HG03439 (cell line): ENCODE measurements around the gene SLC19A3.
"Not testable (repeated sequence)": the region's sequence is repeated elsewhere in the genome, so short reads cannot be mapped to it uniquely, and the experiment has no call there.

Experiments used
- ATAC-seq: cut with Tn5 transposase; IDR thresholded peaks from one replicate; pipeline ENCODE4 v1.9.1; 2021; ENCODE audit warnings: mild to moderate bottlenecking, moderate library complexity; ENCODE audit not compliant: unreplicated experiment

SLC19A3 gene

GRCh38 chr2:227703961-227704360 is 13.9 kb downstream of the SLC19A3 start:
- ATAC-seq, result no peak

DNA sequence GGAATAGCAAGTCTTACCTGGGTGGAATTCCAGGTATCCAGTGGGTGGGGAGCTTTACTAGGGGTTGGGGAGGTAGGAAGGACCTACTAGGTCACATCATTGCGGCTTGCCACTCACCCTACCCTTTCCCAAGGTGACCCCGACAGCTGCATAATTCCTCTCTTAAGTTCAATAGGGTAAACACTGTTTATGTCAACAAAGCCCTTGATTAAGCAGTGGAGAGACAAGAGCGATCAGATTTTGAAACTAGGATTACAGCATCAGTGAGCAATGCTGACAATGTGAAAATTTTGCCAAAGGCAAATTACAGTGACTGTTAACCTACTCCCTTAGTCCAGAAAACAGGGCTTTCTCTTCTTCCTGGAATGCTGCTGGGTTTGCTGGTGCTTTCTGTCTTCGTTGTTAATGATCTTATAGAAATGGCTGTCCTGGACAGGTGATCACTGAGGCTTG is 14.5 kb downstream of the SLC19A3 start:
- no peak for ATAC-seq

- ATAC-seq, result no peak
These were observed 16.3 kb downstream of the SLC19A3 start for GRCh38 chr2:227701556-227701955.

DNA sequence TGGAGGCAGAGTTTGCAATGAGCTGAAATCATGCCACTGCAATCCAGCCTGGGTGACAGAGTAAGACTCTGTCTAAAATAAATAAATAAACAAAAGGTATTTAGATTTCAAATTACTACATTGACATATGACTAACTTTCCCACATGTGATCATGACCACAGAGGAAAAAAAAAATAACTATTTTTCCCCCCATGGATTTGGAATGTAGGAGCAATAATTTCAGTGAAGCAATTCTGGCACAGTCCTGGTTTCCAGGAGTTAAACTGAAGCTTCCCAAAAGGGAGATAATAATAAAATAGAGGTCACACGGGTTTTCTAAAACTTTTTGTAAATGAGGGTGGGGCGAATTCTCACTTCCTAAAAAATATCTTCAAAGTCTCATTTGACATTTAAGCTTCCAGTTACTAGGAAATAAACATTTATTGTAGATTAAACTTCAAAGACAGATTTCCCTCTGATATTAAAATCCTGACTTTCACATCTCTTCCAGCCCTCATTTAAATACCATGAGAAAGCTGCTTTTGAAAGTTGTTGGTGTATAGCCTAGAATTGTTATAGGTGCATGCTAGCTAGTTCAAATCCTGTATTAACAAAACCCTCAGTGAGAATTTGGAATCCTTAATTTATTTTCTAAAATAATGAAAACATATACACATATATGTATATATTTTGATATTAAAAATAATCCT is 20.7 kb downstream of the SLC19A3 start:
- ATAC-seq, result no peak

DNA sequence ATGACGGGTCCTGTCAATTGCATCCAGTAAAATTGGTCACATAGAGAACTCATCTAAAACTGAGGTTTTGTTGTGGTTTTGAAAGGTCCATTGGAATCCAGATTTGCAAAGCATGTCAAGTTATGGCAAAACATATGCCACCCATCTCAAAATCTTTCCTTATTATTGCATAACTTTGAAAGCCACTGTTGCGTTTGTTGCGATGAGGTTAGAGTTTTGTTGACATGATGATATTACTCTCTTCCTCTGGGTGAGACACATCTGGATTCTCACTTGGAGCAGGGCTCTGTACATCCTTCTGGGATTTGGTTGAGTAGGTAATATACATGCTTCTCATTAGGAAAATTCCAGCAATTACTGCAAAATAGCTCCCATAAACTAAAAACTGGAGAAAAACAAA is 30.6 kb downstream of the SLC19A3 start:
- ATAC-seq, result no peak

GRCh38 chr2:227684258-227684657 is 33.6 kb downstream of the SLC19A3 start:
- ATAC-seq, result no peak

DNA sequence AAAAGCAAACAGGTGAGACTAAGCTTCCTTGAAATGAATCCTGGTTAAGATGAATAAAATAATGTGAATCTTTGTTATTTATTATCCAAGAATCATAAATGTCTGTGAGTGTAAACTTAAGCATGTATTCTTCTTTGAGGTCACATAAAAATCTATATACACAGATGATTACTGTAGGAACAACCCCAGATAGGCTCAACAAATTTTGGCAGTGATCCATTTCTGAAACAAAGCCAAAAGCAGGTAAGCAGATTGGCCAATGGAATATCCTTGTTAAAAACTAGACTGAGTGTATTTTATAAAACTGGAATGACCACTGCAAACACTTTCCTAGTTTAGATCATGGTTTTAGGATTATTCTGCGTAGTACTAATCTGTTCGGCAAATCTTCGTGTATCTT is 39.9 kb downstream of the SLC19A3 start:
- no peak for ATAC-seq

GRCh38 chr2:227674485-227674884 is 43.3 kb downstream of the SLC19A3 start:
- ATAC-seq, result no peak

DNA sequence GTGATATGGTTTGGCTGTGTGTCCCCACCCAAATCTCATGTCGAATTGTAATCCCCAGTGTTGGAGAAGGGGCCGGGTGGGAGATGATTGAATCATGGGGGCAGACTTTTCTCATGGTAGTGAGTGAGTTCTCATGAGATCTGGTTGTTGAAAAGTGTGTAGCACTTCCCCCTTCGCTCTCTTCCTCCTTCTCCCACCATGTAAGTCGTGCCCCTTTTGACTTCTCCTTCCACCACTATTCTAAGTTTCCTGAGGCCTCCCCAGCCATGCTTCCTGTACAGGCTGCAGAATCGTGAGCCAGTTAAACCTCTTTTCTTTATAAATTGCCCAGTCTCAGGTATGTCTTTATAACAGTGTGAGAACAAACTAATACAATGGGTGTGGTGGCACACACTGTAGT is 44.2 kb downstream of the SLC19A3 start:
- not testable (repeated sequence) for ATAC-seq

DNA sequence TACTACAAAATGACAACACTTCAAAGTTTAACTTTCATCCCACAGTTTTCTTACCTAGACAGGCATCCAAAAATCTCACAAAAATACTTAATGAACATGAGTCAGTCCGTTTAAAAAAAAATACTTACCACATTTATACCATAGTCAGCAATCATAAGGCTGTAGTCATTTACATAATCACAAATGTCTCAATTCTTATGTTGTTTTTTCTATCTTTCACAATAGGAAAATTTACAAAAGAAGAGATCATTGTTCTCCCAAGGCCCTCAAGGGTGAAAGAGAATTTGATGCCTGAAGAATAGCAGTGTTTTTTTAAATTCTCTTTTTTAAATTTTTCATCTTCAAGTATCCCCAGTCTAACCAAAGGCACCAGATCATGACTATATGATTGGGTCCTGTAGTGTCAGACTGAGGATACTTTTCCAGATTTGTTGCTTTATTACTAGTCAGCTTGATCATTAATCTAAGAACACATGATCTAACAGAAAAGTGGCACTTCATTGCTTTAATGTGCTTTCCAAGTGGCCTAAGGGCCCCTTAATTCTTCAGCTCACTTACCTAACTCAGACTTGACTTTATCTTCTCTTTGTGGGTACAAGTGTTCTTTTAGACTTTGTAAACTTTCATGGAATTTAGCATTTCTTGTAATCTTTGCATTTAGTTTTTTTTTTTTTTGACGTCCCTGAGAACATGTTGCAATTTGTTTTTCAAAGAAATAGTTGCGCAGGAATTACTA is 46.5 kb downstream of the SLC19A3 start:
- no peak for ATAC-seq

GRCh38 chr2:227666631-227667170 is 51.1 kb downstream of the SLC19A3 start, which contains the start of gene SCYGR5:
Gene SCYGR5, plus strand, starts transcription at chr2:227666804. Its CDS starts 0 bp downstream, at chr2:227666804.
- ATAC-seq, result not testable (repeated sequence)

DNA sequence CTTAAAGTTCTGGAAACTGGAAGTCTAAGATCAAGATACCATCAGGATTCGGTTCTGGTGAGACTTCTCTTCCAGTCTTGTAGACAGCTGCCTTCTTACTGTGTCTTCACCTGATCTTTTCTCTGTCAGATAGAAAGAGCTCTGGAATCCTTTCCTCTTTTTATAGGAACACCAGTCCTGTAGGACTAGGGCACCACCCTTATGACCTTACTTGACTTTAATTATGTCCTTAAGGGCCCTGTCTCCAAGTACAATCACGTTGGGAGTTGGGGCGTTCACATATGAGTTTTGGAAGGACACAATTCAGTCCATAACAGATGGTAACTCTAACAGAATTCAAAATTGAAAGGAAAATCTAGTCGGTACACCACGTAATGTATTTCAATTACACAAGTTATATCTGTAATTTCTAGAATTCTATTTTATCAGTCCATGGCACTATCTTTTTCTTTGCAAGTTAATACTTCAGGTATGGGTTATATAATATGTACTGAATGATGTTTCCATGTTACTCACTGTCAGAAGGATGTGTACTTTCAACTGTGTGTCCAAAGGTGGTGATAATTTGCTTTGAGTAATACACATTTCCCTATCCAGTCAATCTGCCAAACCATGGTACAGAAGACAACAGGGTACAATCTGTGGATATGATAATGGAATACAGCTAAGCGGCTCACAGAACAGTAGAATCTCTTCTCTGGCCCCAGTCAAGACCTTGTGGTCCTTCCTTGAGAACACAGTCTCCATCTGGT is 52.5 kb downstream of the SLC19A3 start:
- no peak for ATAC-seq

GRCh38 chr2:227661827-227662226 is 56.0 kb downstream of the SLC19A3 start:
- ATAC-seq, result no peak

GRCh38 chr2:227661025-227661649 is 56.7 kb downstream of the SLC19A3 start:
- no peak for ATAC-seq

DNA sequence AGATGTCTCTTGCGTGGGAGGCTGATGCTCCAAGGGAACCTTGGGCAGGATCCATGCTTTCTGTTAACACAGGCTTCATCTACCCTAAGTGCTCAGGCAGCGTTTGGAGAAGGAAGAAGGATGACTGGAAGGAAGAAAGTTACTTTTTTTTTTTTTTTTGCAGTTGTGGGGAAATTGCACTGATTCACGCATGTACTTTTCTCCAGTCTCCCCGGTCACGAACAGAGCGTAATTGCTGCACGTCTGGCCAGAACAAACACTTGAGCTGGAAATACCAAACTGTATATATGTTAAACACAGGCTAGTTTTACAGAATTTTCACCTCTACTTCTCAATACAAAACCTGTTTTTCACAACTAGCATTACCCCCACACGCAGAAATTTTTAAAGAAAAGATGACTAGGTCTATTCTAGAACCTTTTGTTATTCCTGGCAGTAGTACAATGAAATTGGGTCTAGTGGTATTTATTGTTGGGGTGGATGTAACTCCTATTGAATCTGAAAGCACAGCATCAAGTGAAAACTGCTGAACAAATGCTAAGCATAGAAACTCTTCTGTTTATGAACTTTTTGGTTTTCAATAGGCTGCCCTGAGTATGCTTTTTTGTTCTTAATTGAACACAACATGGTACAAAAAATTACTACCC is 60.5 kb downstream of the SLC19A3 start:
- ATAC-seq, result no peak

DNA sequence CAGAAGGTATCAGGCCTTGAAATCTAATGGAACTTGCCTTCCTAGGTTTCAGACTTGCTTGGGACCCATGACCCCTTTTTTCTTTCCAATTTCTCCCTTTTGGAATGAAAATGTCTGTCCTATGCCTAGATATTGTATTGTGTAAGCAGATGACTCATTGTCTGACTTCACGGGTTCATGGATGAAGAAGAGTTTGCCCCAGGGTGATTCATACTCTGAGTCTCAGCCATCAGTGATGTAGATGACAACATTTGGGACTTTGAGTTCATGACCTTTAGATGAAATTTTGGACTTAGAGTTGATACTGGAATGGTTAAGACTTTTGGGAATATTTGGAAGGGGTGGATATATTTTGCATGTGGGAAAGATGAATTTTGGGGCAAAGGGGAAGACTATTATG is 62.4 kb downstream of the SLC19A3 start:
- no peak for ATAC-seq

DNA sequence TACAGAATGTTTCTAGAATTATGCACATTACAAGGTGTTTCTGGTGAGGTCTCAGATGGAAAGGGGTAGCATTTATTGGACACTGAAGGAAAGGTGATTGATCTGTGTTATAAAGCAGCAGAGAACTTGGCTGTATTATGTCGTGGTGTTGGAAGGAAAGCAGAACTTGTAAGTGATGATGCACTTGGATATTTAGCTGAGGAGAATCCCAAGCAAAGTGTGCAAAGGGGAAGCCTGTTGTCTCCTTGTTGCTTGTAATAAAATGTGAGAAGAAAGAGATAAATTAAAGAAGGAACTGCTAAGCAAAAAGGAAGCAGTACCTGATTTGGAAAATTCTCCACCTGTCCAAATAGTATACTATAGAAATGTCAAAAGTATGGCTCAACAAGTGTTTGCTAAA is 63.4 kb downstream of the SLC19A3 start:
- no peak for ATAC-seq

DNA sequence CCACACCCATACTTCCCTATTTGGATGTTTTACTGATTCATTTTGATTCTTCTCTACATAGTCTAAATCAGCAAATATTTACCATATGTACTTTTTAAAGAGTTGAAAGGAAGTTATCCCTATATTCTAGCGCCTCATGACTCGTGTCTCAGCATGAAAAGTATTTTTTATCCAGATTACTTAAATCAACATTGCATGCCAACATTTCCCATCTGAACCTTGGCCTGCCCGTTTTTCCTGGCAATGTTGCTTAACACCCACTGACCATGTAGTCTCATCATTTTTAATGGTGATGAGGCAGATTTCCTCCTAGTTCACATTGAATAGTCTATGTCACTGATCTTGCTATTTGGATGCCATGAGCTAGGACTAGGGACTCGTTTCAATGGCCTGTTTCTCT is 64.4 kb downstream of the SLC19A3 start:
- ATAC-seq, result no peak

GRCh38 chr2:227643990-227644551 is 73.8 kb downstream of the SLC19A3 start:
- no peak for ATAC-seq

- ATAC-seq, result no peak
These were observed 75.2 kb downstream of the SLC19A3 start for GRCh38 chr2:227642656-227643055.
